OCI-LY7 (cell line): ENCODE measurements around the gene STEAP4. TPM values are rescaled to one million over a fixed set of nuclear protein-coding genes. Genes with fewer than 3 reads are reported as not detected.

Source experiments
- BruUV-seq: library from RNA; stranded (reverse); fragments of 400-500 nt; replicated peaks from 2 replicates; lab custom pipeline; 2021; lab: Mats Ljungman, UMichigan
- CTCF ChIA-PET: fragments of 300-600 bp; sonication (Branson Sonifier 250); formaldehyde crosslinking; loops from one replicate; lab custom pipeline; 2022; ENCODE audit warnings: antibody characterized with exemption; ENCODE audit not compliant: unreplicated experiment; lab: Charles Lee
- POLR2A ChIA-PET: fragments of 300-600 bp; sonication (Branson Sonifier 250); formaldehyde crosslinking; loops from one replicate; lab custom pipeline; 2022; ENCODE audit warnings: antibody characterized with exemption; lab: Charles Lee
- DNase-seq: peaks from one replicate; pipeline ENCODE4 v3.0.0-alpha.2; 2015; ENCODE audit warnings: low spot score
- H2AFZ ChIP-seq: fragments of 200-600 bp; sonication (generic), shearing (Covaris generic); 2 replicates; pipeline ENCODE4 v1.6.1; 2014; ENCODE audit warnings: mild to moderate bottlenecking, antibody characterized with exemption, low read length, moderate library complexity
- H3K27ac ChIP-seq: fragments of 200-600 bp; sonication (generic); 2 replicates; pipeline ENCODE4 v1.5.1; 2014; ENCODE audit warnings: mixed run types, low read depth, mild to moderate bottlenecking, moderate library complexity, low read length, inconsistent platforms; ENCODE audit not compliant: poor library complexity, severe bottlenecking
- H3K36me3 ChIP-seq: fragments of 200-600 bp; sonication (generic); 2 replicates; pipeline ENCODE4 v1.6.1; 2014; ENCODE audit warnings: mild to moderate bottlenecking, antibody characterized with exemption, low read length, moderate library complexity, mixed read lengths; ENCODE audit not compliant: insufficient read depth
- H3K4me1 ChIP-seq: fragments of 200-600 bp; sonication (generic); 2 replicates; pipeline ENCODE4 v1.5.1; 2014; ENCODE audit warnings: mild to moderate bottlenecking, low read length; ENCODE audit not compliant: insufficient read depth, poor library complexity, severe bottlenecking
- H3K4me2 ChIP-seq: fragments of 200-600 bp; sonication (generic); 2 replicates; pipeline ENCODE4 v1.6.1; 2014; ENCODE audit warnings: mild to moderate bottlenecking, low read length
- H3K4me3 ChIP-seq: fragments of 200-600 bp; sonication (generic); 2 replicates; pipeline ENCODE4 v1.5.1; 2014; ENCODE audit warnings: mild to moderate bottlenecking, low read depth, low read length; ENCODE audit not compliant: poor library complexity, severe bottlenecking
- H3K79me2 ChIP-seq: fragments of 200-600 bp; sonication (generic); 2 replicates; pipeline ENCODE4 v1.6.1; 2016; ENCODE audit warnings: low read depth, mild to moderate bottlenecking, low read length, moderate library complexity, mixed read lengths; ENCODE audit not compliant: insufficient read depth
- H3K9me2 ChIP-seq: fragments of 200-600 bp; sonication (generic); 2 replicates; pipeline ENCODE4 v1.6.1; 2016; ENCODE audit warnings: mild to moderate bottlenecking, low read length, mixed read lengths; ENCODE audit not compliant: insufficient read depth
- H3K9me3 ChIP-seq: fragments of 200-600 bp; sonication (generic); 2 replicates; pipeline ENCODE4 v1.6.1; 2014; ENCODE audit warnings: mild to moderate bottlenecking, mixed run types, low read length, mixed read lengths
- H4K20me1 ChIP-seq: fragments of 200-600 bp; sonication (generic); 2 replicates; pipeline ENCODE4 v1.6.1; 2014; ENCODE audit warnings: mild to moderate bottlenecking, antibody characterized with exemption, low read length, moderate library complexity, mixed read lengths; ENCODE audit not compliant: insufficient read depth
- EZH2phosphoT487 ChIP-seq: fragments of 200-600 bp; sonication (generic); IDR thresholded peaks from 2 replicates; pipeline ENCODE4 v1.6.1; 2018; ENCODE audit warnings: low read depth, borderline replicate concordance, mild to moderate bottlenecking, mixed run types, antibody characterized with exemption, low read length, moderate library complexity, mixed read lengths
- intact Hi-C: fragments of 100-400 bp; cut with micrococcal nuclease; formaldehyde crosslinking; loops from one replicate; pipeline ENCODE4 v1.10.0; 2022; ENCODE audit not compliant: unreplicated experiment
- total RNA-seq, 2 experiments: library from RNA; depleted of rRNA in 1 of 2; stranded (reverse); fragments of >200 nt in 1 of 2; shearing (Covaris generic) in 1 of 2; gene quantifications; 2 replicates each; pipeline ENCODE4 v1.2.3, GENCODE V29; 2014 to 2022
- TF ChIP-seq, protein P1 (sequence below): fragments of 200-600 bp; sonication (generic); conservative IDR thresholded peaks from 2 replicates; pipeline ENCODE4 v1.5.1; 2014; ENCODE audit warnings: mild to moderate bottlenecking, antibody characterized with exemption, low read length, moderate library complexity, mixed read lengths

The STEAP4 gene
- total RNA-seq, 2 experiments from 2014 or later: not detected

DNA sequence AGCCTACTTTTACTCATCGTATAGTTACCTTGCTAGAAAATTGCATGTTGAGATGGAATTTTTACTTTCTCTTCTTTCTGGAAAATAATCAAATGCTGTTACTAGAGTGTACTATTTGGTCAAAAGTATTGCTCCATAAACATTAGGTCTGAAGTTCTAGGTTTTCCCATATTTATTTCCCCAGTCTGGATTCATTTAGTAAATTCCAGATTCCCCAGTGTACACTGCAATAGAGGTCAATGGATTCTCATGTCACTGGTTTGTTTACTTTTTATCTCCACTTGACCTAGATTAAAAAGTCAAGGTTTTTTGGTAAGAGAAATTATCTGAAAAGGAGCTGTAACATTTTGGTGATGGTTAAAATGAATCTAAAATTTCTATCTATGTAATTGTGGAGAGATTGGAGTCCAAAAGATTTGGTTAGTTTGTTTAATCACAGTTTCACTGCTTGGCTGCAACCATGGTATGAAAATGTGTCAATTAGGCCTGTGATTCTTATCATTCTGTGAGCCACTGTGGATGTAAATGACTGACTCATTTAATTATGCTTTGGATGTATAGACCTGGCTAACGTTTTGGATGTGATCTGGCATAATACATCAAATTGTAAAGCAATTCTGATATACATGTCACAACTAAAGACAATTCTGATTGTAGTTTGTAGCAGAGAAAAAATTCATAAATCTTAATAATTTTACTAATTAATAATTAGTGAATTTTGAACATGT, 32.7 kb upstream of the STEAP4 start:
- no TSS peak for BruUV-seq
- H3K9me2 ChIP-seq: no peaks in the 10 kb centered on the region

DNA sequence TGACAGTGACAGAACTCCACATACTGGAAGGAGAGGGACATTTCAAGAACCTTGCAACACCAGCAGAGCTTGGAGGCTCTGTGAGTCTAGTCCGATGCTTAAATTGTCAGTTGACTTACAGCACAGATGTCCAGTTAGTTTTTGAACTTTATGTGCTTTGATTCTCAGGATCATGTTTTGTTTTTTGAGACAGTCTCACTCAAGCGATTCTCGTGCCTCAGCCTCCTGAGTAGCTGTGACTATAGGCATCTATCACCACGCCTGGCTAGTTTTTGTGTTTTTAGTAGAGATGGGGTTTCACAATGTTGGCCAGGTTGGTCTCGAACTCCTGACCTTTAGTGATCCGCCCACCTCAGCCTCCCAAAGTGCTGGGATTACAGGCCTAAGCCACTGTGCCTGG, 31.8 kb upstream of the STEAP4 start:
- Histone ChIP-seq H3K79me2 (no peaks in the 10 kb centered on the region), H3K4me1 (no peaks in the 10 kb centered on the region), H3K27ac (no peak overlapping the region), H4K20me1 (no peaks in the 10 kb centered on the region), H3K9me2 (no peaks in the 10 kb centered on the region), H3K4me3 (no peak overlapping the region), H2AFZ (no peak overlapping the region), H3K4me2 (no peak overlapping the region), H3K9me3 (no peaks in the 10 kb centered on the region), H3K36me3 (no peaks in the 10 kb centered on the region)
- BruUV-seq: no TSS peak
- no peak for DNase-seq
- TF ChIP-seq EZH2phosphoT487: no peak
- TF ChIP-seq, protein P1, sequence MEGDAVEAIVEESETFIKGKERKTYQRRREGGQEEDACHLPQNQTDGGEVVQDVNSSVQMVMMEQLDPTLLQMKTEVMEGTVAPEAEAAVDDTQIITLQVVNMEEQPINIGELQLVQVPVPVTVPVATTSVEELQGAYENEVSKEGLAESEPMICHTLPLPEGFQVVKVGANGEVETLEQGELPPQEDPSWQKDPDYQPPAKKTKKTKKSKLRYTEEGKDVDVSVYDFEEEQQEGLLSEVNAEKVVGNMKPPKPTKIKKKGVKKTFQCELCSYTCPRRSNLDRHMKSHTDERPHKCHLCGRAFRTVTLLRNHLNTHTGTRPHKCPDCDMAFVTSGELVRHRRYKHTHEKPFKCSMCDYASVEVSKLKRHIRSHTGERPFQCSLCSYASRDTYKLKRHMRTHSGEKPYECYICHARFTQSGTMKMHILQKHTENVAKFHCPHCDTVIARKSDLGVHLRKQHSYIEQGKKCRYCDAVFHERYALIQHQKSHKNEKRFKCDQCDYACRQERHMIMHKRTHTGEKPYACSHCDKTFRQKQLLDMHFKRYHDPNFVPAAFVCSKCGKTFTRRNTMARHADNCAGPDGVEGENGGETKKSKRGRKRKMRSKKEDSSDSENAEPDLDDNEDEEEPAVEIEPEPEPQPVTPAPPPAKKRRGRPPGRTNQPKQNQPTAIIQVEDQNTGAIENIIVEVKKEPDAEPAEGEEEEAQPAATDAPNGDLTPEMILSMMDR: no peak
- ChIA-PET POLR2A (no interaction called here), CTCF (no interaction called here)
- intact Hi-C loops: no loop called here

More for the DNA sequence above, 32.7 kb upstream of the STEAP4 start:
- no peaks in the 10 kb centered on the region for H3K9me3 ChIP-seq
- no peak overlapping the region for H3K27ac ChIP-seq
- POLR2A ChIA-PET: no interaction called here
- intact Hi-C loops: no loop called here
- DNase-seq: no peak
- CTCF ChIA-PET: no interaction called here
- H3K79me2 ChIP-seq: no peaks in the 10 kb centered on the region
- H3K4me1 ChIP-seq: no peaks in the 10 kb centered on the region
- TF ChIP-seq, protein P1: no peak
- no peak for TF ChIP-seq EZH2phosphoT487
- no peaks in the 10 kb centered on the region for H3K36me3 ChIP-seq
- H3K4me3 ChIP-seq: no peak overlapping the region
- H3K4me2 ChIP-seq: no peak overlapping the region
- H2AFZ ChIP-seq: no peak overlapping the region
- H4K20me1 ChIP-seq: no peaks in the 10 kb centered on the region

DNA sequence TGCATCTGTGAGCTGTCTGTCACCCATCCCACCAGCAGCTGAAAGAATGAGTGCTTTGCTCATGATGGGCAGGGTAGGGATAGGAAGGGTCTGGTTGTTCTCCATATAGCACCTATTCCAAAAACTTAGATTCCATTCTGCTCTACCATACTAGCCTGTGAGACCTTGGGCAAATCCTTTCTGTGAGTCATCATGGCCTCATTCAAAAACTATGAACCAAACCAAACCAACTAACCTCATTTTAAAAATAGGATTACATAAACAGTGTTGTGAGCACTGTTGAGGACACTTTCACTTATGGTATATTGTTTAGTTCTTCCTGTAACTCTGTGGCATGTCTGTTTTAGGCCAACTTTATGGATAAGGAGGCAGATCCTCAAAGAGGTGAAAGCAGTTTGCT, 30.9 kb upstream of the STEAP4 start:
- Histone ChIP-seq H3K36me3 (no peaks in the 10 kb centered on the region), H4K20me1 (no peaks in the 10 kb centered on the region), H3K9me2 (no peaks in the 10 kb centered on the region), H3K9me3 (no peaks in the 10 kb centered on the region), H2AFZ (no peak overlapping the region), H3K27ac (no peak overlapping the region), H3K4me2 (no peak overlapping the region), H3K4me3 (no peak overlapping the region), H3K79me2 (no peaks in the 10 kb centered on the region), H3K4me1 (no peaks in the 10 kb centered on the region)
- TF ChIP-seq EZH2phosphoT487: no peak
- TF ChIP-seq, protein P1: no peak
- BruUV-seq: no TSS peak
- intact Hi-C loops: no loop called here
- ChIA-PET POLR2A (no interaction called here), CTCF (no interaction called here)
- DNase-seq: no peak
